SK-N-SH (cell line): Measurements from ENCODE around the gene HOXA10.

Experiments
- ELF1 ChIP-seq: IDR thresholded peaks from 2 replicates; pipeline ENCODE4 v1.4.0; 2012
- EP300 ChIP-seq, 2 experiments: IDR thresholded peaks; 2 replicates each; pipeline versions ENCODE4 v1.4.0 to v1.6.1; 2012; ENCODE audit warnings: borderline replicate concordance in 1 of 2, low read depth in 1 of 2, low read length in 1 of 2
- PBX3 ChIP-seq: IDR thresholded peaks from 2 replicates; pipeline ENCODE4; 2012
- TF ChIP-seq, protein P1 (sequence below): fragments of 200-600 bp; sonication (generic); IDR thresholded peaks from 2 replicates; pipeline ENCODE4 v1.6.1; 2017; ENCODE audit warnings: antibody characterized with exemption, mild to moderate bottlenecking, moderate library complexity

- TF ChIP-seq ELF1 (no peak), PBX3 (no peak), EP300 (IDR thresholded peaks at IDR 0.05; ENCODE audit: borderline replicate concordance in 1 of 2, low read depth in 1 of 2, low read length in 1 of 2) (no peak)
- TF ChIP-seq, protein P1, sequence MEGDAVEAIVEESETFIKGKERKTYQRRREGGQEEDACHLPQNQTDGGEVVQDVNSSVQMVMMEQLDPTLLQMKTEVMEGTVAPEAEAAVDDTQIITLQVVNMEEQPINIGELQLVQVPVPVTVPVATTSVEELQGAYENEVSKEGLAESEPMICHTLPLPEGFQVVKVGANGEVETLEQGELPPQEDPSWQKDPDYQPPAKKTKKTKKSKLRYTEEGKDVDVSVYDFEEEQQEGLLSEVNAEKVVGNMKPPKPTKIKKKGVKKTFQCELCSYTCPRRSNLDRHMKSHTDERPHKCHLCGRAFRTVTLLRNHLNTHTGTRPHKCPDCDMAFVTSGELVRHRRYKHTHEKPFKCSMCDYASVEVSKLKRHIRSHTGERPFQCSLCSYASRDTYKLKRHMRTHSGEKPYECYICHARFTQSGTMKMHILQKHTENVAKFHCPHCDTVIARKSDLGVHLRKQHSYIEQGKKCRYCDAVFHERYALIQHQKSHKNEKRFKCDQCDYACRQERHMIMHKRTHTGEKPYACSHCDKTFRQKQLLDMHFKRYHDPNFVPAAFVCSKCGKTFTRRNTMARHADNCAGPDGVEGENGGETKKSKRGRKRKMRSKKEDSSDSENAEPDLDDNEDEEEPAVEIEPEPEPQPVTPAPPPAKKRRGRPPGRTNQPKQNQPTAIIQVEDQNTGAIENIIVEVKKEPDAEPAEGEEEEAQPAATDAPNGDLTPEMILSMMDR = peak; percentile 100
Observed at GRCh38 chr7:27179503-27180430, 5.6 kb upstream of the HOXA10 start.
